NB4 (cell line): ENCODE data around the gene KDM6A.

ENCODE experiments used
- CTCF ChIP-seq: IDR thresholded peaks from one replicate; pipeline ENCODE4 v1.5.1; 2012; ENCODE audit warnings: low read depth, low read length
- MAX ChIP-seq: IDR thresholded peaks from 2 replicates; pipeline ENCODE4 v1.6.1; 2011; ENCODE audit warnings: low read depth, low read length
- MYC ChIP-seq: IDR thresholded peaks from 2 replicates; pipeline ENCODE4 v1.6.1; 2011; ENCODE audit warnings: low read depth, low read length
- POLR2A ChIP-seq: IDR thresholded peaks from 2 replicates; pipeline ENCODE4 v1.6.1; 2011; ENCODE audit warnings: mild to moderate bottlenecking; ENCODE audit not compliant: insufficient read length; ENCODE audit errors: extremely low read depth

- TF ChIP-seq POLR2A, result no peak
- TF ChIP-seq CTCF, result no peak
- no peak for TF ChIP-seq MAX
- no peak for TF ChIP-seq MYC
These were observed 31.0 kb downstream of the KDM6A start for GRCh38 chrX:44903830-44904530.
